SK-N-SH (cell line): ENCODE data around the gene FYCO1. TPM values are rescaled to one million over a fixed set of nuclear protein-coding genes. Genes with fewer than 3 reads are reported as not detected.

Experiments
- CTCF ChIA-PET: fragments of 300-600, 350-600 bp; formaldehyde crosslinking; extraction: SDS; loops from one replicate; lab custom pipeline; 2021; lab: Yijun Ruan, JAX
- POLR2A ChIA-PET: fragments of 350-600 bp; sonication (Branson Sonifier 250); formaldehyde crosslinking; extraction: SDS; loops from one replicate; lab custom pipeline; 2020; ENCODE audit warnings: antibody characterized with exemption, inconsistent platforms; lab: Yijun Ruan, JAX
- DNase-seq: peaks from one replicate; pipeline ENCODE4 v3.0.0; 2012
- H2AFZ ChIP-seq: fragments of 200-600 bp; sonication (generic); 2 replicates; pipeline ENCODE4 v1.8.1; 2016; ENCODE audit warnings: antibody characterized with exemption, mild to moderate bottlenecking, low read depth
- H3F3A ChIP-seq: fragments of 200-600 bp; sonication (generic); replicated peaks from 2 replicates; pipeline ENCODE3; 2016; ENCODE audit warnings: antibody characterized with exemption, mild to moderate bottlenecking; ENCODE audit not compliant: insufficient read depth
- H3K27ac ChIP-seq, 2 experiments: fragments of 200-500 bp in 1 of 2; fragments of 200-600 bp in 1 of 2; sonication (Bioruptor generic) in 1 of 2; sonication (generic), shearing (Covaris generic) in 1 of 2; 2 replicates each; pipeline versions ENCODE4 v1.5.1 to v1.6.1; 2014 to 2016; ENCODE audit warnings: low read depth in 2 of 2, inconsistent platforms in 1 of 2, low read length in 1 of 2, mild to moderate bottlenecking in 1 of 2, mixed read lengths in 1 of 2
- H3K27me3 ChIP-seq: fragments of 200-600 bp; sonication (generic), shearing (Covaris generic); 2 replicates; pipeline ENCODE4 v1.6.1; 2016; ENCODE audit warnings: mixed run types; ENCODE audit not compliant: insufficient read depth
- H3K36me3 ChIP-seq, 2 experiments: fragments of 200-500 bp in 1 of 2; fragments of 200-600 bp in 1 of 2; sonication (Bioruptor generic) in 1 of 2; sonication (generic) in 1 of 2; replicated peaks in 1 of 2; 2 replicates each; pipeline versions ENCODE3 to v1.5.1; 2014 to 2016; ENCODE audit warnings: low read length in 1 of 2, mild to moderate bottlenecking in 1 of 2; ENCODE audit not compliant: insufficient read depth in 2 of 2, control insufficient read depth in 1 of 2
- H3K4me1 ChIP-seq, 2 experiments: fragments of 200-500 bp in 1 of 2; fragments of 200-600 bp in 1 of 2; sonication (Bioruptor generic) in 1 of 2; sonication (generic), shearing (Covaris generic) in 1 of 2; 2 replicates each; pipeline versions ENCODE4 v1.5.1 to v1.6.1; 2014 to 2016; ENCODE audit warnings: low read depth in 1 of 2, low read length in 1 of 2, mixed run types in 1 of 2; ENCODE audit not compliant: insufficient read depth in 2 of 2, control insufficient read depth in 1 of 2
- H3K4me2 ChIP-seq: fragments of 200-600 bp; sonication (generic), shearing (Covaris generic); 2 replicates; pipeline ENCODE4 v1.6.1; 2017; ENCODE audit warnings: mixed run types
- H3K4me3 ChIP-seq, 2 experiments: fragments of 200-500 bp in 1 of 2; fragments of 200-600 bp in 1 of 2; sonication (Bioruptor generic) in 1 of 2; sonication (generic), shearing (Covaris generic) in 1 of 2; 2 replicates each; pipeline versions ENCODE4 v1.5.1 to v1.8.1; 2014 to 2016; ENCODE audit warnings: low read depth in 2 of 2, inconsistent platforms in 1 of 2, low read length in 1 of 2, mild to moderate bottlenecking in 1 of 2, mixed read lengths in 1 of 2, moderate library complexity in 1 of 2
- H3K79me2 ChIP-seq: fragments of 200-600 bp; sonication (generic); 2 replicates; pipeline ENCODE4 v1.8.1; 2017; ENCODE audit warnings: mild to moderate bottlenecking; ENCODE audit not compliant: insufficient read depth
- H3K9ac ChIP-seq: fragments of 200-600 bp; sonication (generic); 2 replicates; pipeline ENCODE4 v1.6.1; 2017; ENCODE audit warnings: mixed run types
- H3K9me2 ChIP-seq: fragments of 200-600 bp; sonication (generic); 2 replicates; pipeline ENCODE4 v1.6.1; 2017; ENCODE audit warnings: mixed run types
- H3K9me3 ChIP-seq: fragments of 200-600 bp; sonication (generic); 2 replicates; pipeline ENCODE4 v1.6.1; 2017; ENCODE audit warnings: mixed run types, mild to moderate bottlenecking, moderate library complexity
- H4K20me1 ChIP-seq: fragments of 200-600 bp; sonication (generic); 2 replicates; pipeline ENCODE4 v1.6.1; 2017; ENCODE audit warnings: mild to moderate bottlenecking, mixed run types; ENCODE audit not compliant: insufficient read depth
- CHD2 ChIP-seq: fragments of 150-350 bp; IDR thresholded peaks from 2 replicates; pipeline ENCODE4 v1.6.1; 2018; ENCODE audit warnings: low read length; ENCODE audit not compliant: partially characterized antibody
- ELF1 ChIP-seq: IDR thresholded peaks from 2 replicates; pipeline ENCODE4 v1.4.0; 2012
- EP300 ChIP-seq, 2 experiments: IDR thresholded peaks; 2 replicates each; pipeline versions ENCODE4 v1.4.0 to v1.6.1; 2012; ENCODE audit warnings: borderline replicate concordance in 1 of 2, low read depth in 1 of 2, low read length in 1 of 2
- NRF1 ChIP-seq: IDR thresholded peaks from 2 replicates; pipeline ENCODE4 v1.6.1; 2012; ENCODE audit warnings: low read depth, mild to moderate bottlenecking, low read length
- RAD21 ChIP-seq: IDR thresholded peaks from 2 replicates; pipeline ENCODE4 v1.6.1; 2012; ENCODE audit warnings: mild to moderate bottlenecking, low read length
- RCOR1 ChIP-seq: fragments of 150-350 bp; IDR thresholded peaks from 2 replicates; pipeline ENCODE4 v1.6.1; 2017; ENCODE audit warnings: antibody characterized with exemption, low read length
- RXRA ChIP-seq: IDR thresholded peaks from 2 replicates; pipeline ENCODE4 v1.4.0; 2012; ENCODE audit warnings: low read depth, mild to moderate bottlenecking, borderline replicate concordance
- SIN3A ChIP-seq: IDR thresholded peaks from 2 replicates; pipeline ENCODE4 v1.6.1; 2012; ENCODE audit warnings: low read depth, mild to moderate bottlenecking, low read length, moderate library complexity, borderline replicate concordance
- USF2 ChIP-seq: fragments of 150-350 bp; IDR thresholded peaks from 2 replicates; pipeline ENCODE4 v1.6.1; 2017; ENCODE audit warnings: antibody characterized with exemption, low read length, low read depth, borderline replicate concordance
- YY1 ChIP-seq: IDR thresholded peaks from 2 replicates; pipeline ENCODE4 v1.4.0; 2012; ENCODE audit warnings: low read depth, mild to moderate bottlenecking
- WGBS: methylation state at CpG from one replicate; pipeline ENCODE4 v1.1.6; 2017; ENCODE audit warnings: low lambda C conversion rate; 5-methylcytosine and 5-hydroxymethylcytosine counted together
- polyA plus RNA-seq, 3 experiments: library from polyadenylated mRNA; depleted of rRNA; stranded (reverse); fragments of >200 nt; gene quantifications; 2 replicates each; pipeline ENCODE4 v1.2.3, GENCODE V29; 2012
- TF ChIP-seq, protein P1 (sequence below): IDR thresholded peaks from 2 replicates; pipeline ENCODE4; 2012
- TF ChIP-seq, protein P2 (sequence below): IDR thresholded peaks from 2 replicates; pipeline ENCODE4 v1.6.1; 2012; ENCODE audit warnings: mild to moderate bottlenecking, low read depth, low read length, moderate library complexity

Gene FYCO1
- polyA plus RNA-seq, 1 of the 3 experiments (the other 2 are of a cell fraction), result 5.5 TPM

DNA sequence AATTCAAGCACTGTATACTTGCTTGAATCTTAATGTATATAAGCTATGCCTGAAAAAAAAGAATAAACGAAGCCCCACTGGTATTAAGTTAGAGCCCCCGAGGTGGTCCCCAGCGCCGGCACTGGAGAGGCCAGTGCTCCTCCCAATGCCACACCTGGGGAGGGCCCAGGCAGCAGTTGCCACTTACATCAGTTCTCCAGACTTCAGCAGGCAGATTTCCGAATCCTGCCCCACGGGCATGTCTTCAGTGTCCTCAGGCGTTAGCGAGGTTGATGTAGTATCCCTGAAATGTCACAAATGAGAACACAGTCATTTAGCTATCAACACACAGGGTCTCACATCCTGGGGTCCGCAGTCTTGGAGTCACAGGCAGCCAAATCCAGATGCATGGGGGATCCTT lies 59.4 kb downstream of the FYCO1 start:
- H3K36me3 ChIP-seq, result peaks cover 30 to 45% of the 10 kb centered on the region in 2 experiments
- no peak overlapping the region for H2AFZ ChIP-seq
- no peak overlapping the region for H3K27ac ChIP-seq
- DNase-seq, result no peak
- no peak overlapping the region for H3K4me2 ChIP-seq
- ChIA-PET CTCF (interaction anchor here (1.4 to 13.6 kb wide), 3 partner anchors 31 to 280 kb away, joined by 3 to 280 read pairs (median 23); no protein-coding TSS in a partner anchor), POLR2A (no interaction called here)
- TF ChIP-seq, protein P1, sequence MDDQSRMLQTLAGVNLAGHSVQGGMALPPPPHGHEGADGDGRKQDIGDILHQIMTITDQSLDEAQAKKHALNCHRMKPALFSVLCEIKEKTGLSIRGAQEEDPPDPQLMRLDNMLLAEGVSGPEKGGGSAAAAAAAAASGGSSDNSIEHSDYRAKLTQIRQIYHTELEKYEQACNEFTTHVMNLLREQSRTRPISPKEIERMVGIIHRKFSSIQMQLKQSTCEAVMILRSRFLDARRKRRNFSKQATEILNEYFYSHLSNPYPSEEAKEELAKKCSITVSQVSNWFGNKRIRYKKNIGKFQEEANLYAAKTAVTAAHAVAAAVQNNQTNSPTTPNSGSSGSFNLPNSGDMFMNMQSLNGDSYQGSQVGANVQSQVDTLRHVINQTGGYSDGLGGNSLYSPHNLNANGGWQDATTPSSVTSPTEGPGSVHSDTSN, result no peak
- no peak overlapping the region for H3K4me3 ChIP-seq
- no peaks in the 10 kb centered on the region for H3K9me3 ChIP-seq
- H4K20me1 ChIP-seq, result no peaks in the 10 kb centered on the region
- H3F3A ChIP-seq, result no peaks in the 10 kb centered on the region
- peaks cover 0 to 5% of the 10 kb centered on the region in 2 experiments; a peak in 1 of 4 replicates for H3K4me1 ChIP-seq
- H3K9me2 ChIP-seq, result no peaks in the 10 kb centered on the region
- no peak overlapping the region for H3K9ac ChIP-seq
- 88% methylated on average over 7 of the region's 9 CpGs for WGBS
- no peaks in the 10 kb centered on the region for H3K27me3 ChIP-seq
- H3K79me2 ChIP-seq, result no peaks in the 10 kb centered on the region

- H3K4me2 ChIP-seq, result no peak overlapping the region
- H3K9me3 ChIP-seq, result no peaks in the 10 kb centered on the region
- TF ChIP-seq, protein P2, sequence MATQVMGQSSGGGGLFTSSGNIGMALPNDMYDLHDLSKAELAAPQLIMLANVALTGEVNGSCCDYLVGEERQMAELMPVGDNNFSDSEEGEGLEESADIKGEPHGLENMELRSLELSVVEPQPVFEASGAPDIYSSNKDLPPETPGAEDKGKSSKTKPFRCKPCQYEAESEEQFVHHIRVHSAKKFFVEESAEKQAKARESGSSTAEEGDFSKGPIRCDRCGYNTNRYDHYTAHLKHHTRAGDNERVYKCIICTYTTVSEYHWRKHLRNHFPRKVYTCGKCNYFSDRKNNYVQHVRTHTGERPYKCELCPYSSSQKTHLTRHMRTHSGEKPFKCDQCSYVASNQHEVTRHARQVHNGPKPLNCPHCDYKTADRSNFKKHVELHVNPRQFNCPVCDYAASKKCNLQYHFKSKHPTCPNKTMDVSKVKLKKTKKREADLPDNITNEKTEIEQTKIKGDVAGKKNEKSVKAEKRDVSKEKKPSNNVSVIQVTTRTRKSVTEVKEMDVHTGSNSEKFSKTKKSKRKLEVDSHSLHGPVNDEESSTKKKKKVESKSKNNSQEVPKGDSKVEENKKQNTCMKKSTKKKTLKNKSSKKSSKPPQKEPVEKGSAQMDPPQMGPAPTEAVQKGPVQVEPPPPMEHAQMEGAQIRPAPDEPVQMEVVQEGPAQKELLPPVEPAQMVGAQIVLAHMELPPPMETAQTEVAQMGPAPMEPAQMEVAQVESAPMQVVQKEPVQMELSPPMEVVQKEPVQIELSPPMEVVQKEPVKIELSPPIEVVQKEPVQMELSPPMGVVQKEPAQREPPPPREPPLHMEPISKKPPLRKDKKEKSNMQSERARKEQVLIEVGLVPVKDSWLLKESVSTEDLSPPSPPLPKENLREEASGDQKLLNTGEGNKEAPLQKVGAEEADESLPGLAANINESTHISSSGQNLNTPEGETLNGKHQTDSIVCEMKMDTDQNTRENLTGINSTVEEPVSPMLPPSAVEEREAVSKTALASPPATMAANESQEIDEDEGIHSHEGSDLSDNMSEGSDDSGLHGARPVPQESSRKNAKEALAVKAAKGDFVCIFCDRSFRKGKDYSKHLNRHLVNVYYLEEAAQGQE, result no peak
- TF ChIP-seq SIN3A (no peak), EP300 (IDR thresholded peaks at IDR 0.05; ENCODE audit: borderline replicate concordance in 1 of 2, low read depth in 1 of 2, low read length in 1 of 2) (no peak), CHD2 (no peak), YY1 (no peak), RXRA (no peak), ELF1 (no peak), RAD21 (no peak), RCOR1 (no peak), USF2 (no peak), NRF1 (no peak)
- H3K4me1 ChIP-seq, result no peaks in the 10 kb centered on the region; a peak in 1 of 4 replicates
- 79% methylated on average over 4 of the region's 4 CpGs for WGBS
- no peaks in the 10 kb centered on the region for H3K9me2 ChIP-seq
- POLR2A ChIA-PET, result no interaction called here
- CTCF ChIA-PET, result interaction anchor here (1.1 to 13.6 kb wide), 3 partner anchors 14 to 172 kb away, joined by 4 to 280 read pairs (median 142); no protein-coding TSS in a partner anchor
- no peak overlapping the region for H3K9ac ChIP-seq
- no peaks in the 10 kb centered on the region for H3K27me3 ChIP-seq
- H3K27ac ChIP-seq, result no peak overlapping the region
- no peak overlapping the region for H2AFZ ChIP-seq
- no peaks in the 10 kb centered on the region for H3K79me2 ChIP-seq
- no peak for DNase-seq
- H3F3A ChIP-seq, result no peaks in the 10 kb centered on the region
- H4K20me1 ChIP-seq, result no peaks in the 10 kb centered on the region
- no peak overlapping the region for H3K4me3 ChIP-seq
- peaks cover 30 to 60% of the 10 kb centered on the region in 2 experiments for H3K36me3 ChIP-seq
Observed at GRCh38 chr3:45933591-45933990, 62.0 kb downstream of the FYCO1 start.
